Panc1 (cell line): ENCODE measurements around the gene VWA2.

Experiments
- TCF7L2 ChIP-seq: IDR thresholded peaks from 2 replicates; pipeline ENCODE4 v1.6.1; 2011; ENCODE audit warnings: mild to moderate bottlenecking, low read depth, low read length, inconsistent platforms
- TF ChIP-seq, protein P1 (sequence below), 2 experiments: IDR thresholded peaks; 2 replicates each; pipeline ENCODE4 v1.6.1; 2011 to 2012; ENCODE audit warnings: low read depth in 2 of 2, control low read depth in 1 of 2, low read length in 1 of 2, mild to moderate bottlenecking in 1 of 2, moderate library complexity in 1 of 2; ENCODE audit not compliant: insufficient read depth in 1 of 2
- TF ChIP-seq, protein P2 (sequence below): fragments of 450-650 bp; IDR thresholded peaks from 2 replicates; pipeline ENCODE4 v1.5.1; 2017; ENCODE audit warnings: mild to moderate bottlenecking

DNA sequence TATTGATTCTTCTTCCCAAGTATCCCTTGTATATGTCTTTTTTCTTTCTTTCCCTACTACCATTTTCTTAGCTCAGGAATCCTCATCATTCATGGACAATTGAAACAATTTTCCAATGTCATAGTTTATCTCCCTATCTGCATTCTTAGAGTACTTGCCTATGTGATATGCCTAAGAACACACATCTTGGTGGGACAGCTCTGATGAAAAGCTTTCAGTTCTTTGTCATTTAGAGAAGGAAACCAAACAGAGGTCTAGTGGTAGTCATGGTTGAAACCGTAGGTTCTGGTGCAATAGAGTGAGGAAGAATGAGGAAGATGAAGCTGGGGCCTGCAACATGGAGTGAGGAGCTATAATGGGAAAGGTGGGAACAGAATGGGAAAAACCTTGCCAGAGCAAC lies 31.7 kb upstream of the VWA2 start:
- TF ChIP-seq, protein P1, sequence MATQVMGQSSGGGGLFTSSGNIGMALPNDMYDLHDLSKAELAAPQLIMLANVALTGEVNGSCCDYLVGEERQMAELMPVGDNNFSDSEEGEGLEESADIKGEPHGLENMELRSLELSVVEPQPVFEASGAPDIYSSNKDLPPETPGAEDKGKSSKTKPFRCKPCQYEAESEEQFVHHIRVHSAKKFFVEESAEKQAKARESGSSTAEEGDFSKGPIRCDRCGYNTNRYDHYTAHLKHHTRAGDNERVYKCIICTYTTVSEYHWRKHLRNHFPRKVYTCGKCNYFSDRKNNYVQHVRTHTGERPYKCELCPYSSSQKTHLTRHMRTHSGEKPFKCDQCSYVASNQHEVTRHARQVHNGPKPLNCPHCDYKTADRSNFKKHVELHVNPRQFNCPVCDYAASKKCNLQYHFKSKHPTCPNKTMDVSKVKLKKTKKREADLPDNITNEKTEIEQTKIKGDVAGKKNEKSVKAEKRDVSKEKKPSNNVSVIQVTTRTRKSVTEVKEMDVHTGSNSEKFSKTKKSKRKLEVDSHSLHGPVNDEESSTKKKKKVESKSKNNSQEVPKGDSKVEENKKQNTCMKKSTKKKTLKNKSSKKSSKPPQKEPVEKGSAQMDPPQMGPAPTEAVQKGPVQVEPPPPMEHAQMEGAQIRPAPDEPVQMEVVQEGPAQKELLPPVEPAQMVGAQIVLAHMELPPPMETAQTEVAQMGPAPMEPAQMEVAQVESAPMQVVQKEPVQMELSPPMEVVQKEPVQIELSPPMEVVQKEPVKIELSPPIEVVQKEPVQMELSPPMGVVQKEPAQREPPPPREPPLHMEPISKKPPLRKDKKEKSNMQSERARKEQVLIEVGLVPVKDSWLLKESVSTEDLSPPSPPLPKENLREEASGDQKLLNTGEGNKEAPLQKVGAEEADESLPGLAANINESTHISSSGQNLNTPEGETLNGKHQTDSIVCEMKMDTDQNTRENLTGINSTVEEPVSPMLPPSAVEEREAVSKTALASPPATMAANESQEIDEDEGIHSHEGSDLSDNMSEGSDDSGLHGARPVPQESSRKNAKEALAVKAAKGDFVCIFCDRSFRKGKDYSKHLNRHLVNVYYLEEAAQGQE (IDR thresholded peaks at IDR 0.05; ENCODE audit: insufficient read depth in 1 of 2, low read depth in 2 of 2, low read length in 1 of 2), result no peak
- TF ChIP-seq, protein P2, sequence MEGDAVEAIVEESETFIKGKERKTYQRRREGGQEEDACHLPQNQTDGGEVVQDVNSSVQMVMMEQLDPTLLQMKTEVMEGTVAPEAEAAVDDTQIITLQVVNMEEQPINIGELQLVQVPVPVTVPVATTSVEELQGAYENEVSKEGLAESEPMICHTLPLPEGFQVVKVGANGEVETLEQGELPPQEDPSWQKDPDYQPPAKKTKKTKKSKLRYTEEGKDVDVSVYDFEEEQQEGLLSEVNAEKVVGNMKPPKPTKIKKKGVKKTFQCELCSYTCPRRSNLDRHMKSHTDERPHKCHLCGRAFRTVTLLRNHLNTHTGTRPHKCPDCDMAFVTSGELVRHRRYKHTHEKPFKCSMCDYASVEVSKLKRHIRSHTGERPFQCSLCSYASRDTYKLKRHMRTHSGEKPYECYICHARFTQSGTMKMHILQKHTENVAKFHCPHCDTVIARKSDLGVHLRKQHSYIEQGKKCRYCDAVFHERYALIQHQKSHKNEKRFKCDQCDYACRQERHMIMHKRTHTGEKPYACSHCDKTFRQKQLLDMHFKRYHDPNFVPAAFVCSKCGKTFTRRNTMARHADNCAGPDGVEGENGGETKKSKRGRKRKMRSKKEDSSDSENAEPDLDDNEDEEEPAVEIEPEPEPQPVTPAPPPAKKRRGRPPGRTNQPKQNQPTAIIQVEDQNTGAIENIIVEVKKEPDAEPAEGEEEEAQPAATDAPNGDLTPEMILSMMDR, result no peak
- no peak for TF ChIP-seq TCF7L2
